H9 (cell line): ENCODE results near the gene RNF133. TPM values are rescaled to one million over a fixed set of nuclear protein-coding genes. Genes with fewer than 3 reads are reported as not detected.

Experiments
- DNase-seq: peaks from one replicate; pipeline ENCODE4 v3.0.0-alpha.2; 2017
- H2AFZ ChIP-seq: one replicate; pipeline ENCODE4 v1.6.1; 2013; ENCODE audit warnings: mild to moderate bottlenecking, low read length, control low read depth, moderate library complexity
- H2AK5ac ChIP-seq: 2 replicates; pipeline ENCODE4 v1.6.1; 2013; ENCODE audit warnings: low read length, control low read depth, mixed read lengths; ENCODE audit not compliant: insufficient read length
- H2BK120ac ChIP-seq: one replicate; pipeline ENCODE4 v1.6.1; 2013; ENCODE audit warnings: low read depth, mild to moderate bottlenecking, low read length, control low read depth, inconsistent platforms; ENCODE audit not compliant: poor library complexity, severe bottlenecking
- H2BK12ac ChIP-seq: 2 replicates; pipeline ENCODE4 v1.6.1; 2013; ENCODE audit warnings: low read length, control low read depth, mixed read lengths, low read depth; ENCODE audit not compliant: insufficient read length
- H2BK15ac ChIP-seq: 2 replicates; pipeline ENCODE4 v1.6.1; 2013; ENCODE audit warnings: low read depth, low read length, control low read depth
- H2BK20ac ChIP-seq: one replicate; pipeline ENCODE4 v1.6.1; 2013; ENCODE audit warnings: low read depth, mild to moderate bottlenecking, low read length, control low read depth, inconsistent platforms; ENCODE audit not compliant: poor library complexity, severe bottlenecking
- H2BK5ac ChIP-seq: 2 replicates; pipeline ENCODE4 v1.6.1; 2013; ENCODE audit warnings: low read length, control low read depth, mixed read lengths; ENCODE audit not compliant: insufficient read length
- H3K14ac ChIP-seq: 2 replicates; pipeline ENCODE4 v1.6.1; 2013; ENCODE audit warnings: low read length, control low read depth; ENCODE audit not compliant: insufficient read depth
- H3K18ac ChIP-seq: 2 replicates; pipeline ENCODE4 v1.6.1; 2013; ENCODE audit warnings: low read depth, mild to moderate bottlenecking, mixed read lengths, low read length, control low read depth; ENCODE audit not compliant: insufficient read length
- H3K23ac ChIP-seq: 2 replicates; pipeline ENCODE4 v1.6.1; 2013; ENCODE audit warnings: low read length, control low read depth, mixed read lengths, low read depth; ENCODE audit not compliant: insufficient read length
- H3K23me2 ChIP-seq: 2 replicates; pipeline ENCODE4 v1.6.1; 2013; ENCODE audit warnings: low read depth, mild to moderate bottlenecking, mixed read lengths, low read length, control low read depth; ENCODE audit not compliant: insufficient read length, poor library complexity, severe bottlenecking
- H3K27ac ChIP-seq: 2 replicates; pipeline ENCODE4 v1.5.1; 2013; ENCODE audit warnings: low read length, control low read depth, mixed read lengths, low read depth; ENCODE audit not compliant: insufficient read length
- H3K27me3 ChIP-seq: 2 replicates; pipeline ENCODE4 v1.6.1; 2013; ENCODE audit warnings: low read length, control low read depth, inconsistent platforms; ENCODE audit not compliant: insufficient read depth
- H3K4ac ChIP-seq: 2 replicates; pipeline ENCODE4 v1.6.1; 2013; ENCODE audit warnings: low read depth, mild to moderate bottlenecking, control low read depth, inconsistent platforms, low read length, moderate library complexity
- H3K4me1 ChIP-seq: 2 replicates; pipeline ENCODE4 v1.6.1; 2013; ENCODE audit warnings: low read length, control low read depth, inconsistent platforms; ENCODE audit not compliant: insufficient read depth
- H3K4me2 ChIP-seq: 2 replicates; pipeline ENCODE4 v1.6.1; 2013; ENCODE audit warnings: low read length, control low read depth, mixed read lengths; ENCODE audit not compliant: insufficient read length, insufficient read depth
- H3K56ac ChIP-seq: 2 replicates; pipeline ENCODE4 v1.6.1; 2013; ENCODE audit warnings: low read depth, mild to moderate bottlenecking, mixed read lengths, low read length, control low read depth; ENCODE audit not compliant: insufficient read length
- H3K79me1 ChIP-seq: 2 replicates; pipeline ENCODE4 v1.6.1; 2013; ENCODE audit warnings: low read depth, mild to moderate bottlenecking, moderate library complexity, low read length, control low read depth, inconsistent platforms; ENCODE audit not compliant: insufficient read depth, poor library complexity, severe bottlenecking
- H3K79me2 ChIP-seq: 2 replicates; pipeline ENCODE4 v1.6.1; 2013; ENCODE audit warnings: low read length, control low read depth, inconsistent platforms; ENCODE audit not compliant: insufficient read depth
- H3K9ac ChIP-seq: 2 replicates; pipeline ENCODE4 v1.6.1; 2013; ENCODE audit warnings: low read length, control low read depth, mixed read lengths; ENCODE audit not compliant: insufficient read length; ENCODE audit errors: extremely low read depth
- H3K9me3 ChIP-seq: one replicate; pipeline ENCODE4 v1.6.1; 2013; ENCODE audit warnings: low read depth, low read length, inconsistent platforms; ENCODE audit not compliant: control insufficient read depth
- H3T11ph ChIP-seq: one replicate; pipeline ENCODE4 v1.6.1; 2013; ENCODE audit warnings: mild to moderate bottlenecking, low read length, control low read depth, inconsistent platforms
- H4K20me1 ChIP-seq: one replicate; pipeline ENCODE4 v1.6.1; 2013; ENCODE audit not compliant: control insufficient read depth, insufficient read length, insufficient read depth
- H4K5ac ChIP-seq: 2 replicates; pipeline ENCODE4 v1.6.1; 2013; ENCODE audit warnings: low read depth, mild to moderate bottlenecking, mixed read lengths, low read length, control low read depth; ENCODE audit not compliant: insufficient read length
- H4K8ac ChIP-seq: replicated peaks from 2 replicates; pipeline ENCODE4 v1.6.1; 2013; ENCODE audit warnings: low read length, control low read depth, mixed read lengths, low read depth; ENCODE audit not compliant: insufficient read length
- H4K91ac ChIP-seq: 2 replicates; pipeline ENCODE4 v1.6.1; 2013; ENCODE audit warnings: low read depth, mild to moderate bottlenecking, moderate library complexity, mixed read lengths, low read length, control low read depth; ENCODE audit not compliant: insufficient read length
- H3K27ac Mint-ChIP-seq, 3 experiments: 2 replicates in 2 of 3; 3 replicates in 1 of 3; pipeline ENCODE4 v1.8.0; 2020 to 2021; ENCODE audit warnings: mixed read lengths in 3 of 3, mild to moderate bottlenecking in 1 of 3, moderate library complexity in 1 of 3
- H3K27me3 Mint-ChIP-seq: 2 replicates; pipeline ENCODE4 v1.8.0; 2021; ENCODE audit warnings: low read depth, mild to moderate bottlenecking, moderate library complexity, mixed read lengths
- H3K36me3 Mint-ChIP-seq, 3 experiments: 2 replicates in 2 of 3; 3 replicates in 1 of 3; pipeline ENCODE4 v1.8.0; 2020 to 2021; ENCODE audit warnings: low read depth in 3 of 3, mixed read lengths in 3 of 3; ENCODE audit not compliant: insufficient read depth in 1 of 3
- H3K4me1 Mint-ChIP-seq, 2 experiments: 2 replicates each; pipeline ENCODE4 v1.8.0; 2020; ENCODE audit warnings: mixed read lengths in 2 of 2
- H3K4me3 Mint-ChIP-seq, 2 experiments: 2 replicates in 1 of 2; 3 replicates in 1 of 2; pipeline ENCODE4 v1.8.0; 2020 to 2021; ENCODE audit warnings: mild to moderate bottlenecking in 2 of 2, mixed read lengths in 2 of 2, moderate library complexity in 1 of 2
- H3K9me3 Mint-ChIP-seq, 2 experiments: 2 replicates in 1 of 2; 3 replicates in 1 of 2; pipeline ENCODE4 v1.8.0; 2020; ENCODE audit warnings: mild to moderate bottlenecking in 2 of 2, mixed read lengths in 2 of 2, moderate library complexity in 1 of 2
- WGBS: extraction: QIAGEN DNeasy Blood & Tissue Kit; methylation state at CpG from one replicate; pipeline ENCODE4 v1.1.7; 2013; ENCODE audit warnings: missing lambda C conversion rate, low lambda C conversion rate, mixed read lengths; ENCODE audit not compliant: insufficient read length; ENCODE audit errors: extremely low coverage; 5-methylcytosine and 5-hydroxymethylcytosine counted together
- total RNA-seq: library from RNA; stranded (reverse); gene quantifications from 2 replicates; pipeline ENCODE4 v1.2.1, GENCODE V29; 2021
- TF ChIP-seq, protein P1 (sequence below): fragments of 200-600 bp; sonication (generic); conservative IDR thresholded peaks from 3 replicates; pipeline ENCODE4 v1.8.0; 2021; ENCODE audit warnings: antibody characterized with exemption, mild to moderate bottlenecking

RNF133 gene
- total RNA-seq, 1 experiment from 2014 or later: 0.31 TPM

DNA sequence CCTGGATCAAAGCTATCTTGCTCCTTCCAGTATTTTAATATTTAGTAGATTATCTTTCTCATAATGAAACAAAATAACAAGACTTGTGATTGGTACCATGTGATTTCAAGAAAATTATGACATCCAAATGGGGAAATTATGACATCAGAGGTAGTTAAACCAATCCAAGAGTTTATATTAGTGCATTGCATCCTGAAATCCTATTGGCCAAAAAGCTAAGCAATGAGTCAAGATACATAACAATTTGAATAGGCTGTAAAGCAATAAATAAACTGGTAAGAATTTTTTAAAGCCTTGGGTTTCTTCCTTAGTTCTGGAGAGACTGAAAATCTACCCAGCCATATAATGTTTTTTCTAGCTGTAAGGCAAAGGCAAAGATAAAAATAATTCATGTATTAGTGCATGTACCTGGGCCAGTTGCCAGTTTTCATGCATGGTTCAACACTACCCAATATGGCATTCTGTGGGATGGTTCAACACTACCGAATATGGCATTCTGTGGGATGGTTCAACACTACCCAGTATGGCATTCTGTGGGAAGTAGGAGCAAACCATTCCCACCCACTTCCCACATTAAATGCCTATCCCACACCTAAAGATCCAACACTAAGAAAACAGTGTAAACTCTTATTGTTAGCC, 4.1 kb upstream of the RNF133 start, which contains the start of gene RNF148:
TSS of gene RNF148 (minus strand) at position 51 of the 639 bp plus-strand sequence. CDS start 172 bp downstream, outside the sequence.
- H3K9me3 ChIP-seq: no peaks in the 10 kb centered on the region
- no peaks in the 10 kb centered on the region for H3K79me2 ChIP-seq
- H3K27me3 ChIP-seq: no peaks in the 10 kb centered on the region
- no peaks in the 10 kb centered on the region for H3K79me1 ChIP-seq
- H4K5ac ChIP-seq: no peak within 1 kb of the TSS
- Mint-ChIP-seq H3K4me1 (peaks cover 2 to 3% of the 10 kb centered on the region in 2 experiments; a peak in 2 of 4 replicates), H3K4me3 (no peak within 1 kb of the TSS; a peak in 1 of 5 replicates), H3K27me3 (no peaks in the 10 kb centered on the region), H3K27ac (no peak within 1 kb of the TSS; a peak in 1 of 7 replicates), H3K9me3 (no peaks in the 10 kb centered on the region), H3K36me3 (no peaks in the 10 kb centered on the region; a peak in 1 of 7 replicates)
- H2BK5ac ChIP-seq: no peak within 1 kb of the TSS
- DNase-seq: no peak
- H3T11ph ChIP-seq: no peak within 1 kb of the TSS
- H2BK120ac ChIP-seq: no peak within 1 kb of the TSS
- no peak within 1 kb of the TSS for H2BK20ac ChIP-seq
- H3K56ac ChIP-seq: no peak within 1 kb of the TSS
- H4K20me1 ChIP-seq: no peaks in the 10 kb centered on the region
- no peak within 1 kb of the TSS for H4K8ac ChIP-seq
- H3K4me2 ChIP-seq: no peak within 1 kb of the TSS
- H2AK5ac ChIP-seq: no peak within 1 kb of the TSS
- H3K23ac ChIP-seq: no peak within 1 kb of the TSS
- H3K18ac ChIP-seq: no peak within 1 kb of the TSS
- no peak within 1 kb of the TSS for H3K14ac ChIP-seq
- H2AFZ ChIP-seq: no peak within 1 kb of the TSS
- H3K4me1 ChIP-seq: no peaks in the 10 kb centered on the region; the same call in 1 of the 2 replicates
- no peak within 1 kb of the TSS for H3K4ac ChIP-seq
- H2BK15ac ChIP-seq: no peak within 1 kb of the TSS
- no peak within 1 kb of the TSS for H4K91ac ChIP-seq
- no peak within 1 kb of the TSS for H2BK12ac ChIP-seq
- WGBS: no CpG with 5 or more reads among the region's 1 CpG
- no peak within 1 kb of the TSS for H3K9ac ChIP-seq
- no peaks in the 10 kb centered on the region for H3K23me2 ChIP-seq
- TF ChIP-seq, protein P1, sequence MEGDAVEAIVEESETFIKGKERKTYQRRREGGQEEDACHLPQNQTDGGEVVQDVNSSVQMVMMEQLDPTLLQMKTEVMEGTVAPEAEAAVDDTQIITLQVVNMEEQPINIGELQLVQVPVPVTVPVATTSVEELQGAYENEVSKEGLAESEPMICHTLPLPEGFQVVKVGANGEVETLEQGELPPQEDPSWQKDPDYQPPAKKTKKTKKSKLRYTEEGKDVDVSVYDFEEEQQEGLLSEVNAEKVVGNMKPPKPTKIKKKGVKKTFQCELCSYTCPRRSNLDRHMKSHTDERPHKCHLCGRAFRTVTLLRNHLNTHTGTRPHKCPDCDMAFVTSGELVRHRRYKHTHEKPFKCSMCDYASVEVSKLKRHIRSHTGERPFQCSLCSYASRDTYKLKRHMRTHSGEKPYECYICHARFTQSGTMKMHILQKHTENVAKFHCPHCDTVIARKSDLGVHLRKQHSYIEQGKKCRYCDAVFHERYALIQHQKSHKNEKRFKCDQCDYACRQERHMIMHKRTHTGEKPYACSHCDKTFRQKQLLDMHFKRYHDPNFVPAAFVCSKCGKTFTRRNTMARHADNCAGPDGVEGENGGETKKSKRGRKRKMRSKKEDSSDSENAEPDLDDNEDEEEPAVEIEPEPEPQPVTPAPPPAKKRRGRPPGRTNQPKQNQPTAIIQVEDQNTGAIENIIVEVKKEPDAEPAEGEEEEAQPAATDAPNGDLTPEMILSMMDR: no peak
- no peak within 1 kb of the TSS for H3K27ac ChIP-seq
